ENCODE data around the gene ENTPD6. TPM values are rescaled to one million over a fixed set of nuclear protein-coding genes. Genes with fewer than 3 reads are reported as not detected.

The ENTPD6 gene
- total and polyA plus RNA-seq, 2 of the 4 experiments (the other 2 are of a cell fraction) = 61.1 to 98.6 TPM

DNA sequence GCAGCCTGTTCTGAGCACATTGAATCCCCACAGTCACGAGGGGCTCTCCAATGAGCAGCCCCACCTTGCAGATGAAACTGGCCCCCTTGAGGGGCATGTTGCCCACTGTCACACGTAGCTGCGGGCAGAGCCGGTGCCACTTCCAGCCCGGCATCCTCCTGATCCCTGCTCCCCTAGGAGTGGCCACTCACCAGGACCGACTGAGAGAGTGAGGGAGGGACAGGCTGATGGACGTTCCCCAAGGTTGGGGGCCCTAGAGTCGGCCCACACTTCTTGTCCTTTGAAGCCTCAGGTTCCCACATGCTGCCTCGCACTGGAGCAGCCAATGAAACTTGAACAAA, 10.5 kb downstream of the ENTPD6 start:
- Histone ChIP-seq H3K79me1 (ENCODE audit: low read depth in 1 of 2, low read length in 2 of 2) (peaks cover 26 to 55% of the 10 kb centered on the region in 2 experiments), H3K56ac (ENCODE audit: extremely low read depth, insufficient read depth, low read length) (no peak overlapping the region), H2AFZ (replicated peaks; ENCODE audit: low read length, poor library complexity) (no peak overlapping the region), H4K8ac (ENCODE audit: low read depth in 2 of 2, low read length in 2 of 2) (no peak overlapping the region), H2BK20ac (ENCODE audit: low read depth, low read length) (no peak overlapping the region), H3K36me3 (ENCODE audit: control insufficient read depth, insufficient read depth, low read length) (peaks cover 3% of the 10 kb centered on the region), H2AK5ac (ENCODE audit: low read depth, low read length) (no peak overlapping the region), H4K91ac (ENCODE audit: insufficient read depth, low read depth, low read length) (no peak overlapping the region), H3K27me3 (ENCODE audit: control insufficient read depth, insufficient read depth, low read length) (no peaks in the 10 kb centered on the region), H3K14ac (replicated peaks; ENCODE audit: low read depth, low read length) (no peak overlapping the region), H2BK15ac (ENCODE audit: low read depth, low read length) (no peak overlapping the region), H3K4me2 (ENCODE audit: low read depth, low read length) (no peak overlapping the region), H3K4me1 (ENCODE audit: control insufficient read depth, insufficient read depth, low read length) (peaks cover 3% of the 10 kb centered on the region; the same call in 1 of the 2 replicates), H3K4me3 (ENCODE audit: insufficient read depth, low read depth, low read length) (no peak overlapping the region), H3K9ac (ENCODE audit: low read depth, low read length) (no peak overlapping the region), H3K9me1 (ENCODE audit: insufficient read depth, low read length) (peaks cover 10% of the 10 kb centered on the region; the same call in 1 of the 2 replicates), H3K4ac (ENCODE audit: low read depth, low read length) (no peak overlapping the region), H4K5ac (ENCODE audit: low read depth, low read length) (no peak overlapping the region), H3K23ac (ENCODE audit: low read depth, low read length) (no peak overlapping the region), H2BK120ac (ENCODE audit: low read depth, low read length) (no peak overlapping the region), H3K27ac (ENCODE audit: insufficient read depth, low read length) (no peak overlapping the region), H4K20me1 (ENCODE audit: insufficient read depth, low read length) (peaks cover 4% of the 10 kb centered on the region), H2AK9ac (replicated peaks; ENCODE audit: low read depth, low read length, poor library complexity) (no peak overlapping the region), H2BK5ac (ENCODE audit: low read depth, low read length, poor library complexity, severe bottlenecking) (no peak overlapping the region), H3K18ac (ENCODE audit: low read depth, low read length) (no peak overlapping the region), H3K9me3 (ENCODE audit: control insufficient read depth, insufficient read depth, low read length) (no peaks in the 10 kb centered on the region)
- ChIA-PET CTCF (no interaction called here), POLR2A (ENCODE audit: unreplicated experiment) (no interaction called here)
- no peak for ATAC-seq (ENCODE audit: low read depth)
- BruUV-seq (replicated peaks) = no TSS peak
- in situ Hi-C loops (cut with MboI; ENCODE audit: low sequenced_read_pairs) (no loop called here), intact Hi-C loops (cut with micrococcal nuclease) (no loop called here), dilution Hi-C loops (cut with HindIII; ENCODE audit: low sequenced_read_pairs, unreplicated experiment) (no loop called here)
- no peak for DNase-seq
- 50% methylated on average over 1 of the region's 9 CpGs; no CpG with 5 or more reads in 1 of the 2 experiments for WGBS, 2 experiments (ENCODE audit: extremely low coverage in 2 of 2, insufficient read length in 1 of 2)
- TF ChIP-seq, protein P1, sequence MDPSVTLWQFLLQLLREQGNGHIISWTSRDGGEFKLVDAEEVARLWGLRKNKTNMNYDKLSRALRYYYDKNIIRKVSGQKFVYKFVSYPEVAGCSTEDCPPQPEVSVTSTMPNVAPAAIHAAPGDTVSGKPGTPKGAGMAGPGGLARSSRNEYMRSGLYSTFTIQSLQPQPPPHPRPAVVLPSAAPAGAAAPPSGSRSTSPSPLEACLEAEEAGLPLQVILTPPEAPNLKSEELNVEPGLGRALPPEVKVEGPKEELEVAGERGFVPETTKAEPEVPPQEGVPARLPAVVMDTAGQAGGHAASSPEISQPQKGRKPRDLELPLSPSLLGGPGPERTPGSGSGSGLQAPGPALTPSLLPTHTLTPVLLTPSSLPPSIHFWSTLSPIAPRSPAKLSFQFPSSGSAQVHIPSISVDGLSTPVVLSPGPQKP (IDR thresholded peaks at IDR 0.05; ENCODE audit: borderline replicate concordance, low read depth, low read length) = no peak
- TF ChIP-seq BHLHE40 (IDR thresholded peaks at IDR 0.05; ENCODE audit: low read depth, low read length) (no peak), CEBPB (IDR thresholded peaks at IDR 0.05; ENCODE audit: low read depth, low read length) (no peak), RFX5 (IDR thresholded peaks at IDR 0.05; ENCODE audit: low read depth, low read length) (no peak), CHD1 (IDR thresholded peaks at IDR 0.05; ENCODE audit: low read depth, low read length) (no peak), MXI1 (IDR thresholded peaks at IDR 0.05; ENCODE audit: borderline replicate concordance, low read depth, low read length) (no peak), NFE2L2 (IDR thresholded peaks at IDR 0.05; ENCODE audit: low read depth, low read length) (no peak), FOS (IDR thresholded peaks at IDR 0.05; ENCODE audit: low read depth, low read length) (no peak), MAFK (IDR thresholded peaks at IDR 0.05; ENCODE audit: low read depth, low read length) (no peak), RCOR1 (IDR thresholded peaks at IDR 0.05; ENCODE audit: insufficient replicate concordance, low read length) (no peak), POLR2A (IDR thresholded peaks at IDR 0.05; ENCODE audit: low read depth, low read length) (no peak), MAZ (IDR thresholded peaks at IDR 0.05; ENCODE audit: borderline replicate concordance, low read depth, low read length) (no peak), SMC3 (IDR thresholded peaks at IDR 0.05; ENCODE audit: low read depth, low read length) (no peak), RAD21 (IDR thresholded peaks at IDR 0.05; ENCODE audit: low read length) (no peak)
- TF ChIP-seq, protein P2, sequence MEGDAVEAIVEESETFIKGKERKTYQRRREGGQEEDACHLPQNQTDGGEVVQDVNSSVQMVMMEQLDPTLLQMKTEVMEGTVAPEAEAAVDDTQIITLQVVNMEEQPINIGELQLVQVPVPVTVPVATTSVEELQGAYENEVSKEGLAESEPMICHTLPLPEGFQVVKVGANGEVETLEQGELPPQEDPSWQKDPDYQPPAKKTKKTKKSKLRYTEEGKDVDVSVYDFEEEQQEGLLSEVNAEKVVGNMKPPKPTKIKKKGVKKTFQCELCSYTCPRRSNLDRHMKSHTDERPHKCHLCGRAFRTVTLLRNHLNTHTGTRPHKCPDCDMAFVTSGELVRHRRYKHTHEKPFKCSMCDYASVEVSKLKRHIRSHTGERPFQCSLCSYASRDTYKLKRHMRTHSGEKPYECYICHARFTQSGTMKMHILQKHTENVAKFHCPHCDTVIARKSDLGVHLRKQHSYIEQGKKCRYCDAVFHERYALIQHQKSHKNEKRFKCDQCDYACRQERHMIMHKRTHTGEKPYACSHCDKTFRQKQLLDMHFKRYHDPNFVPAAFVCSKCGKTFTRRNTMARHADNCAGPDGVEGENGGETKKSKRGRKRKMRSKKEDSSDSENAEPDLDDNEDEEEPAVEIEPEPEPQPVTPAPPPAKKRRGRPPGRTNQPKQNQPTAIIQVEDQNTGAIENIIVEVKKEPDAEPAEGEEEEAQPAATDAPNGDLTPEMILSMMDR (conservative IDR thresholded peaks at IDR 0.05; ENCODE audit: low read depth, low read length) = no peak
- TF ChIP-seq, protein P3, sequence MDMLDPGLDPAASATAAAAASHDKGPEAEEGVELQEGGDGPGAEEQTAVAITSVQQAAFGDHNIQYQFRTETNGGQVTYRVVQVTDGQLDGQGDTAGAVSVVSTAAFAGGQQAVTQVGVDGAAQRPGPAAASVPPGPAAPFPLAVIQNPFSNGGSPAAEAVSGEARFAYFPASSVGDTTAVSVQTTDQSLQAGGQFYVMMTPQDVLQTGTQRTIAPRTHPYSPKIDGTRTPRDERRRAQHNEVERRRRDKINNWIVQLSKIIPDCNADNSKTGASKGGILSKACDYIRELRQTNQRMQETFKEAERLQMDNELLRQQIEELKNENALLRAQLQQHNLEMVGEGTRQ (IDR thresholded peaks at IDR 0.05; ENCODE audit: low read depth, low read length) = no peak

All from IMR-90 (cell line).